GM18909 (cell line): ENCODE measurements around the gene WFDC10A.
"Not testable (repeated sequence)": the region's sequence is repeated elsewhere in the genome, so short reads cannot be mapped to it uniquely, and the experiment has no call there.

Experiments used
- ATAC-seq: cut with Tn5 transposase; IDR thresholded peaks from one replicate; pipeline ENCODE4 v1.9.1; 2021; ENCODE audit warnings: mild to moderate bottlenecking; ENCODE audit not compliant: unreplicated experiment, poor library complexity

Gene WFDC10A

DNA sequence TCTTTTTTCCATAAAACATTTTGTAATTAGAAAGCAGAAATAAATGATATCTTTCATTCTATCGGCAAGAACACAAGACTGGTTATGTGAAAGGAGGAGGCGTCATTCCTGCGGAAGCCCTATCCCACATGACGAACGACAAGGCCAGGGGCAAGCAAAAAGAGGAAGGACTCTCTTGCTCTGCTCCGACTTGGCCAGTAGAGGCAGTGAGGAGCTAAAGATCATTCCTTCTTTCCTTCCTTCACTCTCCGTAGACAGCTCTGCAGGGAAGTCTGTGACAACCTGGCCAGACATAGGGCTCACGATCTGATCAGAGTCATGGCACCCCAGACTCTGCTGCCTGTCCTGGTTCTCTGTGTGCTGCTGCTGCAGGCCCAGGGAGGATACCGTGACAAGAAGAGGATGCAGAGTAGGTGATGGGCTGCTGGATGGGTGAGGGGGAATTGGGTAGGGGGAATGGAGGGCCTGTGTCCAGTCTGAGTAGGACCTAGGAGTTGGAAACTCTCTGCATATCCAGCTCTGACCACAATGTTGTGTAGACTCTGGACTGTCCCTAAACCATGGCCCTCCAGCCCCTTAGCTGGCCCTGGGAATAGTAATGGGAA, at the start of gene WFDC10A:
Gene WFDC10A (plus strand): TSS at position 244 of the 605 bp plus-strand sequence. CDS start 75 bp downstream, at position 319.
- no peak for ATAC-seq

DNA sequence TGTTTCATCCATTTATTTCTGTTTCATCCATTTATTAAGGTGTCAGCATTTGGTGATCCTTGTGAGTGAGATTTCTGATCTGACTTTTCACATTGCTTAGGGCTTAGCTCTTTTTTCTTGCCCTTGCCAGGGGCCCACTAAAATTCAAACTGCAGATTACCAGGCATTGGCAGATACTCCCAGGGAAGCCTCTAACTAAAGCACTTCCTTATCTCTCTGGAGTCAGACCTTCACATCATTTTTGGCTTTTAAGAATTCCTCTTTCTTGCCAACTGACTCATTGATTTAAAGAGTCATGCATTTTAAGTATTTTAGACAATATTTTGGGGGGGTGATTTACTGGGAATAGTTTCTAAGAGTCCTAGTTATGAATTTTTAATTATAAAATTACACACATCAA, 47.8 kb upstream of the WFDC10A start:
- ATAC-seq: no peak

DNA sequence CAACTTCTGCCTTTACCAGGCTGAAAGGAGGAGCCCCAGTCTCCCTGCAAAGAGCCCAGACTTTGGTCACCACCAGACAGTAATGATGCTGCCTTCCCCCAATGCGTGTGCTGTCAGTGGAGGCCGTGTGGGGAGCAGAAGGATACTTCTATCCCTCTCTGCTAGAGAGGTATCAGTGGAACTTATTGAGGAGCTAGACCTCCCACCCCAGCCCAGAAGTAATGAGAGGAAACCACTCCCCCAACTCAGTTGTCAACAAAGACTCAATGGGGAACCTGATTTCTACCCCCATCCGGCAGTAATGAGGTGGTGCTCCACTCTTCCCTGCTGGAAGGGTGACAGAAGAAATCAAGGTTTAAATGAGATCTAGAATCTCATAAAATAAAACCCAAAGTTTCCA, 46.0 kb upstream of the WFDC10A start:
- ATAC-seq: no peak

DNA sequence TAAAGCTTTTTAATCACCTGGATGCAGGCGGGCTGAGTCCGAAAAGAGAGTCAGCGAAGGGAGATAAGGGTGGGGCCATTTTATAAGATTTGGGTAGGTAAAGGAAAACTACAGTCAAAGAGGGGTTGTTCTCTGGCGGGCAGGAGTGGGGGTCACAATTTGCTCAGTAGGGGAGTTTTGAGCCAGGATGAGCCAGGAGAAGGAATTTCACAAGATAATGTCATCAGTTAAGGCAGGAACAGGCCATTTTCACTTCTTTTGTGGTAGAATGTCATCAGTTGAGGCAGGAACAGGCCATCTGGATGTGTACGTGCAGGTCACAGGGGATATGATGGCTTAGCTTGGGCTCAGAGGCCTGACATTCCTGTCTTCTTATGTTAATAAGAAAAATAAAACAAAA, 45.2 kb upstream of the WFDC10A start:
- not testable (repeated sequence) for ATAC-seq

DNA sequence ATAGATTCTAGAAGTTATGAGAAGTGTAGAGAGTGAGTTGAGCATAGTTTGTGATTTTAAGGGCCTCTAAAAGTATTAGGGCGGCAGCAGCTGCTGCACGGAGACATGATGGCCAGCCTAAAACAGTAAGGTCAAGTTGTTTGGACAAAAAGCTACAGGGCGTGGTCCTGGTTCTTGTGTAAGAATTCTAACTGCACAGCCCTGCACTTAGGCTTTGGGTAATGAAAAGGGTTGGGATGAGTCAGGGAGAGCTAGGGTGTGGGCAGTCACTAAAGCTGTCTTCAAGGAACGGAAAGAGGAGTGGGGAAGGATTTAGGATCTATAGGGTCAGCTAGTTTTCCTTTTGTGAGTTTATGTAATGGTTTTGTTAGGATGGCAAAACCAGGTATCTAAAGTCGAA, 43.6 kb upstream of the WFDC10A start:
- ATAC-seq: not testable (repeated sequence)

DNA sequence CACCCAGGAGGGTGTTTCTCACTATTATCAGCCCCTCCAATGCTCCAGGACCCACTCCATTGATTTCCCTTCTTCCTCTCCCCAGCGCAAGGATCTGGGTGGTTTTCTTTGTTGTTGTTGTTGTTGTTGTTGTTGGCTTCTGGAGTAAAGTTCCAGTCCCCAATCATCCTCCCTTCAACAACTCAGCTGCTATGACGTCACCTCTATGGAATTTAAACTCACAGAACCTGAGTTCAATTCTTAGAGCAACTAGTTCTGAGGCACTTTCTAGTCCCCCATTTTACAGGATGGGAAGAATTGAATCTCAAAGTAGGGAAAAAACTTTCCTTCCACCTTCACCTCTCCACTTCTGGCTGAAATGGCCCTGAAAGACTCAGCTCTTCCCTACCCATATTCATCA, 40.7 kb upstream of the WFDC10A start:
- ATAC-seq: no peak

DNA sequence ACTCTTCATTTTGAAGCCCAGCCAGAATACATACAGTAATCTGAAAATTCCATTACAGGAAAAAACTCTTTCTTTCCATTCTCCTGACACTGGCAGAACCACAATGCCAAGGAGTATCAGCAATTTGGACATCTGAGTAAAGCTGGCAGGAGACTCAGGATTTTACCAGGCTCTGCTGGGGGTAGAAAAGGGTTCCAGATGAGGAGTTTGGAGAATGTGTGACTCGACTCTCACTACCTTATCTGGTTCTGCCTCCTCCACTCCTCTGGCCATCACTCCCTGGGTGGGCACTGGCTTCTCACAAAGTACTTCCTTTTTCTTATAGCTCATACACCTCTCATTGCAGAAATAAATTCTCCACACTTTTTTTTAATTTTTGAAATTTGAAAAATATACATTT, 39.8 kb upstream of the WFDC10A start:
- ATAC-seq: no peak

DNA sequence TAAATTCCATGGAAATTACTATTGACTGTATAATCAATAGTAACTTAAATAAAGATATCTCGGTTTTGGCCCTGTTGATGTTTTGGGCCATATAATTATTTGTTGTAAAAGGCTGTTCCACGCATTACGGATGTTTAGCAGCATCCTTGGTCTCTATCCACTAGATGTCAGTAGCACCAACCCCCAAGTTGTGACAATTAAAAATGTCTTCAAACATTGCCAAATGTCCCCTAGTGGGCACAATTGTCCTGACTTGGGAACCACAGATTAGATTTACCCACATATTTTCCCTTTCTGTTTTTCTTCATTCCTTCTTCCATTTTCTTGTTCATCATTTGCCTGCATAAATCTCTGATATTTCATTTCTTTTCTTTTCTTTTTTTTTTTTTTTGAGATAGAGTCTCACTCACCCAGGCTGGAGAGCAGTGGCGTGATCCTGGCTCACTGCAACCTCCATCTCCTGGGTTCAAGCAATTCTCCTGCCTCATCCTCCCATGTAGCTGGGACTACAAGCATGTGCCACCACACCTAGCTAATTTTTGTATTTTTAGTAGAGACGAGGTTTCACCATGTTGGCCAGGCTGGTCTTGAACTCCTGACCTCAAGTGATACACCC, 36.9 kb upstream of the WFDC10A start:
- ATAC-seq: peak; percentile 48

DNA sequence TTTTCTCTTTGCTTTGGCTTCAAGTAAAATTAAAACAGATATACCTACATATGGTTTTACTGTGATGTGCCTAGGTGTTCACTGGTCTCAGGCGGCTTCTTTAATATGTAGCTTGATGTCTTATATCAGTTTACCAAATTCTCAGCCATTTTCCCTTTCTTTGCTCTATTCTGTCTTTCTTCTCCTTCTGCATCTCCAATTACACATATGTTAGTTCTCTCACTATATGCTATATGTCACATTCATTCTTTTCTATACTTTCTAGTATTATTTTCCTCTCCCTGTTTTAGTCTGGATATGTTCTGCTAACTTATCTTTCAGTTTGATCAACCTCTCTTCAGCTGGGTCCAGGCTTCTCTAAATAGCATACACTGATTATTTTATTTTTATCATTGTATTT, 36.0 kb upstream of the WFDC10A start:
- no peak for ATAC-seq

DNA sequence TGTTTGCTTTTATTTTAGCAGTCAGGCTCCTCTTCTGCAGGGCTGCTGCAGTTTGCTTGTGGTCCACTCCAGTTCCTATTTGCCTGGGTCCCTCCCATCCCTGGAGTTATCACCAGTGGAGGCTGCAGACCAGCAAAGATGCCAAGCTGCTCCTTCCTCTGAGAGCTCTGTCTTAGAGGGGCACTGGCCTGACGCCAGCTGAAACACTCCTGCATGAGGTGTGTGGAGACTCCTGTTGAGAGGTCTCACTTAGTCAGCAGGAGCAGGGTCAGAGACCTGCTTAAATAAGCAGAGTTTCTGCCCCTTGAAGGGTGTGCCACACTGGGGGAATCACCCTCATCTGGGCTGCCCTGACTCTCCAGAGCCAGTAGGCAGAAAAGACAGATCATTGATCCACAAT, 34.3 kb upstream of the WFDC10A start:
- no peak for ATAC-seq

DNA sequence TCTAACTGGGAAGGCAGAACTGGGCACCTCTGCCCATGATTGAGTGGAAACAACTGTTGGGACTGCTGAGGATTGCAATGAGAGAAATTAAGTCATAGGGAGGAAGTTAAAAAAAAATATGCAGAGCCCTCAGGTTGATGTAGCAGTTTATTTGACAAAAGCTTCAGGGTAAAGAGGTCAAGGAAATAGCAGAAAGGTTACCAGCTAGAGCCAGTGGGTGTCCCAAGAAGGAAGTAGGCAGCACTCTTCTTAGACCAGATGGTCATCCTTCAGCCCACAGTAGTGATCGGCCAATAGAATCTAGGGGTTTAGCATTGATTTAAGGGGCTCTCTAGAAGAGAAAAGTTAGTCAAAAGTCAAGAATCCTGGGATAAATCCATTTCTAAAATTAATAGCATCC, 21.7 kb upstream of the WFDC10A start:
- ATAC-seq: no peak

DNA sequence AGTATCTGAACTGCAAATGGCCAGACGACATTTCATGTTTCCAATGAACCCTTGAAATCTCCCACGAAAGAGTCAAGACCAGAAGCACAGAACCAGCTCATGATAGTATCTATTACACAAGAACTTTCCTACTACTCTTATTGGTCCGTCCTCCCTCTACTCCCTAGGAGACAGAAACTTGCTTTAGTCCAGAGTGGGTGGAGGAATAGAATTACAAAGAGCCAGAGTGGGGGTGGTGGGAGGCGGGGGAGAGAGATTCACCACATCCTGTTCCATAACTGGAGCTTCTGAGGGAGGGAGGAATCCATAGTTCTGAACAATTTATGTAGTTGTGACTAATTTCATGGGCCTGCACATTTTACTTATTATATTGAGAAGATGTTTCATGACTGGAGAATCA, 18.5 kb upstream of the WFDC10A start:
- ATAC-seq: no peak

DNA sequence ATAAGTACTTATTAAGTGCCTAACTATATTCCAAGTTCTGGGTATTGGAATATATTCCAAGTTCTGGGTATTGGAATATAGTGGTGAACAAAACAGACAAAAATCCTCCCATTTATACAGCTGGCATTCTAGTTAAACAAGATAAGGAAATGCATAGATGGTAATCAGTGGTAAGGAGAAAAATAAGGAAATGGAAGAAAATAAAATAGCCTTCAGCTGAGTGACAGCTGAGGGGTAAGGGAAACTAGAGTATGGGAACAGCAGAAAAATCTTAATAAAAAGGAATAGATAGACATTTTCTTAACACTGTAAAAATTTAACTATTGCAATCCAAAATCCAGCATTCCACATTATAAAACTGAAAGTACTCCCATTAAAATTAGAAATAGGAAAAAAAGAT, 17.2 kb upstream of the WFDC10A start:
- ATAC-seq: no peak

DNA sequence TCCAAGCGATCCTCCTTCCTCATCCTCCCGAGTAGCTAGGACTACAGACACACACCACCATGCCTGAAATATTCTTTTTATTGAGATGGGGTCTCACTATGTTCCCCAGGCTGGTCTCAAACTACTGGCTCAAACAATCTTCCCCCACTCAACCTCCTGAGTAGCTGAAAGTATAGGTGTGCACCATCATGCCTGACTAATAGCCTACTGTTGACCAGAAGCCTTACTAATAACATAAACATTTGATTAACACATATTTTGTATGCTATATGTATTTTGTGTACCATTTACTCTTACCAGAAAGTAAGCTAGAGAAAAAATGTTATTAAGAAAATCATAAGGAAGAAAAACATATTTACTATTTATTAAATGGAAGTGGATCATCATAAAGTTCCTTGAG, 11.9 kb upstream of the WFDC10A start:
- ATAC-seq: no peak

DNA sequence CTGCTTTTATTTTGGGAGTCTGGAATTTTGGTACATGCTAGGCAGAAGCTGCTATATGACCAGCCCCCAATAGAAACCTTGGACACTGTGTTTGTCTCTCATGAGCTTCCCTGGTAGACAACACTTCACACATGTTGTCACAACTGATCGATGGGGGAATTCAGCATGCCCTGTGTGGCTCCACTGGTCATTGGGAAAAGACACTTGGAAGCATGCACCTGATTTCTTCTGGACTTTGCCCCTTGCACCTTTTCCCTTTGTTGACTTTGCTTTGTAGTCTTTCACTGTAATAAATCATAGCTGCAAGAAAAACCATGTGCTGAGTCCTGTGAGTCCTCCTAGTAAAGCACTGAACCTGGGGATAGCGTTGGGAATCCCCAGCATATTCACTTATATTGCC, 7.9 kb upstream of the WFDC10A start:
- ATAC-seq: no peak

DNA sequence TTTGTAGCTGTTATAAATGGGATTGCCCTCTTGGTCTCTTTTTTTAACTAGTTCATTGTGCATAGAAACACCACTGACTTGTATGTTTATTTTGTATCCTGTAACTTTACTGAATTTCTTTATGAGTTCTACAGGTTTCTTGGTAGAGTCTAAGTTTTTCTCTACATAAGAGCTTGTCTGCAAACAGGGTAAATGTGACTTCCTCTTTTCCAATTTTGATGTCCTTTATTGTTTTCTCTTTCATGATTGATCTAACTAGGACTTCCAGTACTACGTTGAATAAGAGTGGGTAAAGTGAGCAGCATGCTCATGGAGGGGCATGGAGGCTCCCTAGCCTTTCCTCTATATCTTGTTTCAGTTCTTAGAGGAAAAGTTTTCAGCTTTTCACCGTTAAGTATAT, 3.0 kb upstream of the WFDC10A start:
- ATAC-seq: no peak

DNA sequence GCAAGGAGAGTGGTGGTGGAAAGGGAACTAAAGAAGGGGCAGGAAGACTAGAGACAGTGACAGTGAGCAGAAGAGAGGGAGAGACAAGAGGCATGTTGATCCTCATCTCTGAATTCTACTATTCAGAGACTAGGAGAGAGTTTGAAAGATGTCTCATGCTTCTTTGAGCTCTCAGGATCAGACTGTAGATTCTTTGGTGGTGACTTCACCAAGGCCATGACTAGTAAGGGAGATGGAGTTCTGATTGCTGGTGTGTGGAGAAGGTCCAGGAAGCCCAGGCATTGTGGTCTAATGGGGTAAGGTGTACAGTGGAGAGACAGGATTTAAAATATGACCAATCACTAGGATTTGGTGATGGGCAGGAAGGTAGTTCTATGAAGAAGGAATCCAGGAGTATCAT, 832 bp downstream of the WFDC10A start:
- no peak for ATAC-seq

DNA sequence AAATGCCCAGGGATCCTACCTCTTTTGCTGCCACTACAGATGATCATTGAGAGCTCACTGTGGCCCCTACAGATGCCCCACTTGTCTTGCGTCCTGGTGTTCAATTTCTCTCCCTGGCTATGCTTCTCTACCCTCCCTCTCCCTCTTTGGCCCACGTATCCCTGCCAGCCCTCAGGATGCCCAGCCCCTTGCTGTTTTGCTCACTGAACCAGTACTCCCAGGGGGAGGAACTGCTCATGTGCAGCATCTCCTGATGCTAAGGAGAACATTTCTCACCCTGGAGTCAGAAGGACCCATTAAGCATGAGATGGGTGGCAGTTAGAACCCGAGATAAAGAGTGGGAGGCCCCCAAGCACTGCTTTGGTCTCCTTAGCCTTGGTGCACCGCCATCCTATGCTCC, 1.6 kb downstream of the WFDC10A start, which contains the start of gene WFDC9:
Gene WFDC9 (minus strand): TSS at position 101 of the 400 bp plus-strand sequence. CDS start 21,103 bp downstream, outside the sequence.
- no peak for ATAC-seq

DNA sequence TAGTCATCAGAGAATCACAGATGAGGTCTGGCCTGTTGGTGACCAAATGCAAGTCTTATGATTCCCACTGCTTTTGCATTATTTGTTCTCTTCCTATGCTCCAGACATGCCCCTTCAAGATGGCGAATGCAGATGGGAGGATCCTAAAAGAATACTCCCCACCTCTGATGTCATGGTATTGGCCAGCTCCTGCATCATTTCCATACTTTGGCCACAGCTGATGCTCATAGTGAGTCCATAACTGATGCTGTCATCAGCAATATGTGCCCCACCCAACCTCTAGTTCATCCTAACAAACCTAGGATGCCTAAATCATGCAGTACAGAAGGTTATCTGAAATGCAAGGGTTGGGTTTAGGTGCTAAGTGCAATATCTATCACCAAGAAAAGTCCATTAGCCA, 7.0 kb downstream of the WFDC10A start:
- ATAC-seq: no peak

DNA sequence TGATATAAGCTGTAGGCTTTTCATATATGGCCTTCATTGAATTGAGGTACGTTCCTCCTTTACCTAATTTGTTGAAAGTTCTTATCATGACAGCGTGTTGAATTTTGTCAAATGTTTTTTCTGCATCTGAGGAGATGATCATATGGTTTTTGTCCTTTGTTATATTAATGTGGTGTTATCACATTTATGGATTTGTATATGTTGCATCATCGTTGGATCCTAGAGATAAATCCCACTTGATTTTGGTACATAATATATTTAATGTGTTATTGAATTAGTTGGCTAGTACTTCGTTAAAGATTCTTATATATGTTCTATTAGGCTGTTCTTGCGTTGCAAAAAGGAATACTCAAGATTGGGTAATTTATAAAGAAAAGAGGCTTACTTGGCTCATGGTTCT, 10.1 kb downstream of the WFDC10A start:
- no peak for ATAC-seq

DNA sequence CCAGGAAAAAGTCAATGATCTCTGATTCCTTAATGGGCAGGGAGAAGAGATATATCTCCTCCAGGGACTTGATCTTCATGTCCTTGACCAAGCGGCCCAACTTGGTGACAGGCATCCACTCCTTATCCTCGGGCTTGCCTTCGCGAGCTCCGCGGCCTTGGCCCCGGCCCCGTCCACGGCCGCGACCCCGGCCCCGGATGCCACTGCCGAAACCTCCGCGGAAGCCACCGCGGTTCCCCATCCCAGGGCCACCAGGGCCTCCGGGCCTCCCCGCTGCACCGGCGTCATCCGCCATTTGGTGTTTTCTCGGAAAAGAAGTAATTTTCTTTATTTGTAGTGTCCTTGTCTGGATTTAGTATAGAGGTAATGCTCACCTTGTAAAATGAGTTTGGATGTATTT, 11.5 kb downstream of the WFDC10A start:
- ATAC-seq: not testable (repeated sequence)

DNA sequence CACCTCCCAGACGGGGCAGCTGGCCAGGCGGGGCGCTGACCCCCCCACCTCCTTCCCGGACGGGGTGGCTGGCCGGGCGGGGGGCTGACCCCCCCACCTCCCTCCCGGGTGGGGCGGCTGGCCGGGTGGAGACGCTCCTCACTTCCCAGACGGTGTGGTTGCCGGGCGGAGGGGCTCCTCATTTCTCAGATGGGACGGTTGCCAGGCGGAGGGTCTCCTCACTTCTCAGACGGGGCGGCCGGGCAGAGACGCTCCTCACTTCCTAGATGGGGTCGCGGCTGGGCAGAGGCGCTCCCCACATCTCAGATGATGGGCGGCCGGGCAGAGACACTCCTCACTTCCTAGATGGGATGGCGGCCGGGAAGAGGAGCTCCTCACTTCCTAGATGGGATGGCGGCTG, 16.3 kb downstream of the WFDC10A start:
- ATAC-seq: not testable (repeated sequence)
